Esophagus (tissue), 2 donors: Measurements from ENCODE around the gene TMEM237. TPM values are rescaled to one million over a fixed set of nuclear protein-coding genes. Genes with fewer than 3 reads are reported as not detected.

Source experiments
- H3K27ac ChIP-seq, 2 donors: one replicate each; pipeline ENCODE4 v1.5.1; 2013; ENCODE audit warnings: low read depth in 2 of 2, mild to moderate bottlenecking in 2 of 2, inconsistent platforms in 1 of 2, low read length in 1 of 2, moderate library complexity in 1 of 2
- H3K27me3 ChIP-seq, 2 donors: one replicate each; pipeline ENCODE4 v1.6.1; 2013; ENCODE audit warnings: low read length in 2 of 2, control low read depth in 1 of 2, mild to moderate bottlenecking in 1 of 2; ENCODE audit not compliant: insufficient read depth in 2 of 2, control insufficient read depth in 1 of 2
- H3K36me3 ChIP-seq, 2 donors: one replicate each; pipeline ENCODE4 v1.6.1; 2013; ENCODE audit warnings: low read length in 1 of 2; ENCODE audit not compliant: control insufficient read depth in 2 of 2, insufficient read depth in 2 of 2
- H3K4me1 ChIP-seq, 2 donors: one replicate each; pipeline ENCODE4 v1.6.1; 2013; ENCODE audit warnings: low read length in 1 of 2; ENCODE audit not compliant: control insufficient read depth in 2 of 2, insufficient read depth in 2 of 2
- H3K4me3 ChIP-seq, 2 donors: one replicate each; pipeline ENCODE4 v1.5.1; 2013; ENCODE audit warnings: low read length in 2 of 2, mild to moderate bottlenecking in 2 of 2, low read depth in 1 of 2, moderate library complexity in 1 of 2
- H3K9me3 ChIP-seq, 2 donors: one replicate each; pipeline ENCODE4 v1.6.1; 2013; ENCODE audit warnings: mild to moderate bottlenecking in 2 of 2, low read depth in 1 of 2, low read length in 1 of 2, moderate library complexity in 1 of 2; ENCODE audit not compliant: control insufficient read depth in 2 of 2, insufficient read depth in 1 of 2
- WGBS, 2 donors: extraction: QIAGEN DNeasy Blood & Tissue Kit; methylation state at CpG; one replicate each; pipeline ENCODE4 v1.1.7; 2013; 5-methylcytosine and 5-hydroxymethylcytosine counted together
- polyA plus RNA-seq, 2 donors: library from polyadenylated mRNA; stranded (reverse); fragments of 200-250 nt; gene quantifications; one replicate each; pipeline ENCODE4 v1.2.3, GENCODE V29; 2013
- donor health status: healthy with polysubstance abuse.
- donor health status: Bipolar disorder and iron deficiency.

TMEM237 gene
- polyA plus RNA-seq, 2 donors = 14.9 to 16.5 TPM

DNA sequence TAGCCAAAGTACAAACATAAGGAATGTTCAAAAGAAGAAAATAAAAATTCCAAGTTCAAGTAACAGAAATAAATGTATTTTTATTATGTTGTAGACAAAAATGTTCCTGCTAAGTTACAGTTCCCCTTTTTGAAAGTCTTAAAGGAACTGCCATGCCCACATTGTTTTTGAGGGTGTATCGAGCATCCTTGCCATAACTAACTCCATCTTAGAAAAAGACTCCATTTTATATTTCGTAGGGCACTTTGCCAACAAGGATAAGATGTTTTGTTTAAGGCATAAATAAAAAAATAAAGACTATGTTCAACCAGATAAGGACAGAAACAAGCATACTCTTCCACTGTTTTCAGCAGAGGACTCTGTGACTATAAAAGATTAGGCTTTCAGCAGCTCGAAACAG lies 67.3 kb downstream of the TMEM237 start:
- no peaks in the 10 kb centered on the region for H3K4me1 ChIP-seq
- H3K9me3 ChIP-seq = no peaks in the 10 kb centered on the region
- no peak overlapping the region for H3K27ac ChIP-seq
- no peak overlapping the region for H3K4me3 ChIP-seq
- no peaks in the 10 kb centered on the region for H3K36me3 ChIP-seq
- WGBS, 2 donors = 84 to 85% methylated on average over 3 of the region's 3 CpGs
- no peaks in the 10 kb centered on the region for H3K27me3 ChIP-seq

DNA sequence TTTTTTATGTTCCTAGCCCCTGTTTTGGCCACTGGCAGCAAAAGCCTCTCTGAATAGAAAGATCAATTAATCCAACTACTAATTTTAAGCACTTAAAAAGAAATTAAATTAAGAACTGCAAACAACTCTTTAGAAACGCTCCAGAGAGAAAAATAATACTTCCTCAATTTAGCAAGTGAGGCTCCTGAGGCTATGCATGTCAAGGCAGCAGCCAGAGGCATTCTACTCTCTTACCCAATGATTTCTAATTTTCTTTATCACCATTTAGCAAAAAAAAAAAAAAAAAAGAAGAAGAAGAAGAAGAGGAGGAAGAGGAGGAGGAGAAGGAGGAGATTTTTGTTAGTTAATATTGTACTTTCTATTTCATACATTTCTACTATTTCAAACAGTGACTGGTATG lies 68.5 kb downstream of the TMEM237 start:
- no peak overlapping the region for H3K4me3 ChIP-seq
- H3K36me3 ChIP-seq = no peaks in the 10 kb centered on the region
- no peak overlapping the region for H3K27ac ChIP-seq
- no peaks in the 10 kb centered on the region for H3K27me3 ChIP-seq
- H3K9me3 ChIP-seq = no peaks in the 10 kb centered on the region
- no peaks in the 10 kb centered on the region for H3K4me1 ChIP-seq
- WGBS, 2 donors = 35 to 44% methylated on average over 1 of the region's 1 CpG

GRCh38 chr2:201572846-201573508 lies 70.3 kb downstream of the TMEM237 start:
- H3K27ac ChIP-seq = no peak overlapping the region
- no peaks in the 10 kb centered on the region for H3K36me3 ChIP-seq
- H3K27me3 ChIP-seq = no peaks in the 10 kb centered on the region
- no peaks in the 10 kb centered on the region for H3K9me3 ChIP-seq
- WGBS, 2 donors = 93 to 94% methylated on average over 2 of the region's 2 CpGs
- no peaks in the 10 kb centered on the region for H3K4me1 ChIP-seq
- no peak overlapping the region for H3K4me3 ChIP-seq

Other genes with a start within 250 kb of the TMEM237 start
- gene TRAK2, start 192.0 kb downstream of the TMEM237 start, polyA plus RNA-seq = 1 to 10 TPM; 5.2 to 9.3 TPM
- gene STRADB, start 191.8 kb downstream of the TMEM237 start, polyA plus RNA-seq = 10 to 100 TPM in 1 of 2 donors, 1 to 10 TPM in 1; 7.2 to 36.8 TPM
- gene MPP4, start 55.1 kb upstream of the TMEM237 start, polyA plus RNA-seq = under 1 TPM in 1 of 2 donors, not detected in 1; 0.01 TPM
- gene ALS2, start 137.4 kb upstream of the TMEM237 start, polyA plus RNA-seq = 1 to 10 TPM; 3.2 to 3.9 TPM
- gene CDK15, start 163.0 kb upstream of the TMEM237 start, polyA plus RNA-seq = under 1 TPM; 0.05 to 0.18 TPM